GM12892 (cell line): ENCODE data around the gene DNAJC7.
"Not testable (repeated sequence)": the region's sequence is repeated elsewhere in the genome, so short reads cannot be mapped to it uniquely, and the experiment has no call there.

Experiments used
- POLR2A ChIP-seq: IDR thresholded peaks from 2 replicates; pipeline ENCODE4 v1.6.1; 2011; ENCODE audit warnings: low read depth, low read length, control low read depth
- TAF1 ChIP-seq: IDR thresholded peaks from 2 replicates; pipeline ENCODE4 v1.6.1; 2011; ENCODE audit warnings: low read depth, mild to moderate bottlenecking, control low read depth, low read length, borderline replicate concordance

DNA sequence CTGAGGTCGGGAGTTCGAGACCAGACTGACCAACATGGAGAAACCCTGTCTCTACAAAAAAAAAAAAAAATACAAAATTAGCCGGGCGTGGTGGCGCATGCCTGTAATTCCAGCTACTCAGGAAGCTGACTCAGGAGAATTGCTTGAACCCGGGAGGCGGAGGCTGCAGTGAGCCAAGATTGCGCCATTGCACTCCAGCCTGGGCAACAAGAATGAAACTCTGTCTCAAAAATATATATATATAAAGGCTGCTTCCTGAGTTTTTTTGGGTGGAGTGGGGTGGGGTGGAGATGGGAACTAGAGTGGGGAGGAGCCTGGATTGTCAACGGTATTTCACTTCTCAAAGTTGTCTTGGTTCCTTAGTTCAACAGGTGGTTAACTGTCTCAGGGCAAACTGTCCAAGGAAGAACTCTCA lies 7.0 kb downstream of the DNAJC7 start:
- not testable (repeated sequence) for TF ChIP-seq POLR2A, TAF1
